K562 (cell line): ENCODE data around the gene HNRNPH3. TPM values are rescaled to one million over a fixed set of nuclear protein-coding genes. Genes with fewer than 3 reads are reported as not detected.
A peak's percentile ranks its signal among the peaks of the same experiment; 100 is the strongest.

Experiments used
- CEBPB ChIP-seq: fragments of 450-650 bp; IDR thresholded peaks from 2 replicates; pipeline ENCODE4 v1.6.1; 2016; ENCODE audit warnings: missing genetic modification characterization, missing compliant biosample characterization
- DACH1 ChIP-seq: fragments of 450-650 bp; IDR thresholded peaks from 2 replicates; pipeline ENCODE4 v1.6.1; 2018; ENCODE audit not compliant: partially characterized antibody
- HBP1 ChIP-seq: fragments of 450-650 bp; formaldehyde crosslinking; IDR thresholded peaks from 2 replicates; pipeline ENCODE4 v1.4.0; 2022; ENCODE audit warnings: missing genetic modification characterization
- PRPF4 ChIP-seq: fragments of 200-400 bp; formaldehyde crosslinking; IDR thresholded peaks from one replicate; pipeline ENCODE4 v1.6.1; 2017; ENCODE audit warnings: low read length, low read depth, mild to moderate bottlenecking; ENCODE audit not compliant: insufficient read depth, poor library complexity, severe bottlenecking
- RHOXF2B ChIP-seq: fragments of 250-450 bp; sonication (Bioruptor Pico); conservative IDR thresholded peaks from 2 replicates; pipeline ENCODE4 v1.5.1; 2021
- STAT5A ChIP-seq: IDR thresholded peaks from 2 replicates; pipeline ENCODE4 v1.6.1; 2012; ENCODE audit warnings: low read length, inconsistent platforms, borderline replicate concordance
- ZBTB12 ChIP-seq: fragments of 250-450 bp; sonication (Bioruptor Pico); IDR thresholded peaks from 2 replicates; pipeline ENCODE4 v1.4.0; 2020
- ZBTB7A ChIP-seq: IDR thresholded peaks from 2 replicates; pipeline ENCODE4 v1.6.1; 2011; ENCODE audit warnings: low read depth, mild to moderate bottlenecking, low read length, moderate library complexity, borderline replicate concordance; ENCODE audit not compliant: control insufficient read depth
- ZNF124 ChIP-seq: sonication (generic); formaldehyde crosslinking; IDR thresholded peaks from 2 replicates; pipeline ENCODE4 v1.8.1; 2022; ENCODE audit warnings: missing genetic modification reagents
- ZNF347 ChIP-seq: fragments of 450-650 bp; formaldehyde crosslinking; IDR thresholded peaks from 2 replicates; pipeline ENCODE4 v1.4.0; 2020; ENCODE audit warnings: low read depth, mild to moderate bottlenecking, moderate library complexity
- ZNF407 ChIP-seq: fragments of 450-650 bp; IDR thresholded peaks from 2 replicates; pipeline ENCODE4 v1.6.1; 2016; ENCODE audit warnings: low read depth
- ZSCAN29 ChIP-seq: fragments of 450-650 bp; IDR thresholded peaks from 2 replicates; pipeline ENCODE4 v1.6.1; 2017
- polyA plus RNA-seq, 8 experiments: library from polyadenylated mRNA; depleted of rRNA in 4 of 8; stranded (reverse) in 5 of 8; unstranded in 3 of 8; fragments of >200 nt; fragmentation: Nextera tagmentation in 2 of 8; fragmentation: Illumina TruSeq in 1 of 8; extraction: Ambion mirVana in 2 of 8; extraction: Trizol in 1 of 8; gene quantifications; 2 replicates each; pipeline versions ENCODE4 v1.2.1 to v1.2.3, GENCODE V29; 2011 to 2014; ENCODE audit warnings: inconsistent platforms in 1 of 8, missing spikeins in 1 of 8
- total RNA-seq, 7 experiments: library from RNA; depleted of rRNA in 6 of 7; stranded (reverse); fragments of >200 nt in 6 of 7; fragmentation: Illumina TruSeq in 2 of 7; extraction: Trizol in 2 of 7; gene quantifications; 2 replicates each; pipeline versions ENCODE4 v1.2.1 to v1.2.3, GENCODE V29; 2011 to 2021; ENCODE audit warnings: low replicate concordance in 1 of 7
- TF ChIP-seq, protein P1 (sequence below): fragments of 450-650 bp; formaldehyde crosslinking; IDR thresholded peaks from 2 replicates; pipeline ENCODE4 v1.4.0; 2020; ENCODE audit warnings: mild to moderate bottlenecking, moderate library complexity
- TF ChIP-seq, protein P2 (sequence below): sonication (generic); IDR thresholded peaks from 2 replicates; pipeline ENCODE4 v1.6.1; 2016

The HNRNPH3 gene
- total and polyA plus RNA-seq, 9 of the 15 experiments (the other 6 are each of a cell fraction or from before 2014, with no cell fraction given): 52.8 to 562 (median 152) TPM

- TF ChIP-seq ZNF407: peak; percentile 39; the same call in 1 of the 2 replicates
- no peak; the same call in 1 of the 2 replicates for TF ChIP-seq STAT5A
- peak; percentile 73 for TF ChIP-seq ZSCAN29
- no peak for TF ChIP-seq ZBTB12 (CRISPR knock-in tag)
- TF ChIP-seq, protein P1, sequence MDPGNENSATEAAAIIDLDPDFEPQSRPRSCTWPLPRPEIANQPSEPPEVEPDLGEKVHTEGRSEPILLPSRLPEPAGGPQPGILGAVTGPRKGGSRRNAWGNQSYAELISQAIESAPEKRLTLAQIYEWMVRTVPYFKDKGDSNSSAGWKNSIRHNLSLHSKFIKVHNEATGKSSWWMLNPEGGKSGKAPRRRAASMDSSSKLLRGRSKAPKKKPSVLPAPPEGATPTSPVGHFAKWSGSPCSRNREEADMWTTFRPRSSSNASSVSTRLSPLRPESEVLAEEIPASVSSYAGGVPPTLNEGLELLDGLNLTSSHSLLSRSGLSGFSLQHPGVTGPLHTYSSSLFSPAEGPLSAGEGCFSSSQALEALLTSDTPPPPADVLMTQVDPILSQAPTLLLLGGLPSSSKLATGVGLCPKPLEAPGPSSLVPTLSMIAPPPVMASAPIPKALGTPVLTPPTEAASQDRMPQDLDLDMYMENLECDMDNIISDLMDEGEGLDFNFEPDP (CRISPR knock-in tag): 0 out of 2 replicates have a peak, but pooled peaks have one; percentile 57
- TF ChIP-seq RHOXF2B (CRISPR knock-in tag): no peak
- TF ChIP-seq CEBPB (tag): no peak
- TF ChIP-seq ZNF347: 0 out of 2 replicates have a peak, but pooled peaks have one; percentile 26
- TF ChIP-seq ZNF124: no peak
- TF ChIP-seq PRPF4: peak; percentile 82
- peak; percentile 17 for TF ChIP-seq DACH1
- TF ChIP-seq ZBTB7A: peak; percentile 67; the same call in 1 of the 2 replicates
- TF ChIP-seq HBP1: peak; percentile 79
- TF ChIP-seq, protein P2, sequence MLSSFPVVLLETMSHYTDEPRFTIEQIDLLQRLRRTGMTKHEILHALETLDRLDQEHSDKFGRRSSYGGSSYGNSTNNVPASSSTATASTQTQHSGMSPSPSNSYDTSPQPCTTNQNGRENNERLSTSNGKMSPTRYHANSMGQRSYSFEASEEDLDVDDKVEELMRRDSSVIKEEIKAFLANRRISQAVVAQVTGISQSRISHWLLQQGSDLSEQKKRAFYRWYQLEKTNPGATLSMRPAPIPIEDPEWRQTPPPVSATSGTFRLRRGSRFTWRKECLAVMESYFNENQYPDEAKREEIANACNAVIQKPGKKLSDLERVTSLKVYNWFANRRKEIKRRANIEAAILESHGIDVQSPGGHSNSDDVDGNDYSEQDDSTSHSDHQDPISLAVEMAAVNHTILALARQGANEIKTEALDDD: no peak
Observed at GRCh38 chr10:68332259-68333057, 594 bp downstream of the HNRNPH3 start, which contains the start of gene PBLD (continued).
